PC-3 (cell line): ENCODE measurements around the gene CERS2. TPM values are rescaled to one million over a fixed set of nuclear protein-coding genes. Genes with fewer than 3 reads are reported as not detected.

Source experiments
- ATAC-seq: fragments of 200-7000 bp; cut with Tn5 transposase; 2 replicates; pipeline ENCODE4 v1.9.1; 2020; ENCODE audit warnings: mild to moderate bottlenecking, moderate library complexity
- BruUV-seq: library from RNA; stranded (reverse); fragments of 400-500 nt; replicated peaks from 2 replicates; lab custom pipeline; 2021; lab: Mats Ljungman, UMichigan
- CTCF ChIA-PET: fragments of 300-600 bp; sonication (Branson Sonifier 250); formaldehyde crosslinking; loops from one replicate; lab custom pipeline; 2022; ENCODE audit warnings: antibody characterized with exemption; lab: Charles Lee
- POLR2A ChIA-PET: fragments of 300-600 bp; sonication (Branson Sonifier 250); formaldehyde crosslinking; loops from one replicate; lab custom pipeline; 2022; ENCODE audit warnings: antibody characterized with exemption; ENCODE audit not compliant: unreplicated experiment; lab: Charles Lee
- DNase-seq: peaks from one replicate; pipeline ENCODE4 v3.0.0-alpha.2; 2015
- H2AFZ ChIP-seq: fragments of 300-600 bp; sonication (generic); 2 replicates; pipeline ENCODE4 v1.6.0; 2016; ENCODE audit warnings: antibody characterized with exemption, low read length
- H3F3A ChIP-seq: fragments of 300-600 bp; sonication (generic); one replicate; pipeline ENCODE4 v1.6.0; 2017; ENCODE audit warnings: antibody characterized with exemption, low read length, control low read depth, mild to moderate bottlenecking; ENCODE audit not compliant: unreplicated experiment
- H3K27ac ChIP-seq: fragments of 300-600 bp; sonication (generic); 2 replicates; pipeline ENCODE4 v1.5.1; 2016; ENCODE audit warnings: mild to moderate bottlenecking, low read length
- H3K27me3 ChIP-seq: fragments of 300-600 bp; sonication (generic); 2 replicates; pipeline ENCODE4 v1.6.1; 2016; ENCODE audit warnings: low read length, mixed read lengths
- H3K36me3 ChIP-seq: fragments of 300-600 bp; sonication (generic); 2 replicates; pipeline ENCODE4 v1.6.1; 2016; ENCODE audit warnings: low read depth, mixed run types, low read length, mixed read lengths
- H3K4me1 ChIP-seq: fragments of 300-600 bp; sonication (generic); 2 replicates; pipeline ENCODE4 v1.5.1; 2016; ENCODE audit warnings: low read length; ENCODE audit not compliant: insufficient read depth
- H3K4me2 ChIP-seq: fragments of 300-600 bp; sonication (generic); 2 replicates; pipeline ENCODE4 v1.6.0; 2016; ENCODE audit warnings: low read length
- H3K4me3 ChIP-seq: fragments of 300-600 bp; sonication (generic); 2 replicates; pipeline ENCODE4 v1.5.1; 2016; ENCODE audit warnings: mild to moderate bottlenecking, low read length, mixed read lengths
- H3K79me2 ChIP-seq: fragments of 300-600 bp; sonication (generic); 2 replicates; pipeline ENCODE4 v1.6.1; 2017; ENCODE audit warnings: low read length, mixed read lengths
- H3K9ac ChIP-seq: fragments of 300-600 bp; sonication (generic); 2 replicates; pipeline ENCODE4 v1.6.0; 2016; ENCODE audit warnings: mild to moderate bottlenecking, low read length
- H3K9me2 ChIP-seq: fragments of 300-600 bp; sonication (generic); replicated peaks from 2 replicates; pipeline ENCODE4 v1.6.1; 2016; ENCODE audit warnings: mixed run types, low read length, mixed read lengths
- H3K9me3 ChIP-seq: fragments of 300-600 bp; sonication (generic); 2 replicates; pipeline ENCODE4 v1.6.1; 2016; ENCODE audit warnings: low read length, mixed read lengths
- H4K20me1 ChIP-seq: fragments of 300-600 bp; sonication (generic); 2 replicates; pipeline ENCODE4 v1.6.1; 2016; ENCODE audit warnings: low read length, mixed read lengths
- EZH2 ChIP-seq: fragments of 300-600 bp; sonication (generic); IDR thresholded peaks from one replicate; pipeline ENCODE4 v1.6.1; 2017; ENCODE audit warnings: antibody characterized with exemption, mild to moderate bottlenecking, low read length; ENCODE audit not compliant: unreplicated experiment
- EZH2phosphoT487 ChIP-seq: fragments of 300-600 bp; sonication (generic); IDR thresholded peaks from 2 replicates; pipeline ENCODE4 v1.6.1; 2018; ENCODE audit warnings: mild to moderate bottlenecking, antibody characterized with exemption, low read length, borderline replicate concordance
- intact Hi-C: fragments of 100-400 bp; cut with micrococcal nuclease; formaldehyde crosslinking; loops from 2 replicates; pipeline ENCODE4 v1.9.0; 2023
- total RNA-seq: library from RNA; depleted of rRNA; stranded (reverse); fragments of >200 nt; gene quantifications from 2 replicates; pipeline ENCODE4 v1.2.3, GENCODE V29; 2014
- TF ChIP-seq, protein P1 (sequence below): fragments of 300-600 bp; sonication (generic); conservative IDR thresholded peaks from 2 replicates; pipeline ENCODE4 v1.5.1; 2017; ENCODE audit warnings: antibody characterized with exemption, low read depth, mild to moderate bottlenecking, low read length

Gene CERS2
- total RNA-seq, 1 experiment from 2014 or later: 176 TPM

DNA sequence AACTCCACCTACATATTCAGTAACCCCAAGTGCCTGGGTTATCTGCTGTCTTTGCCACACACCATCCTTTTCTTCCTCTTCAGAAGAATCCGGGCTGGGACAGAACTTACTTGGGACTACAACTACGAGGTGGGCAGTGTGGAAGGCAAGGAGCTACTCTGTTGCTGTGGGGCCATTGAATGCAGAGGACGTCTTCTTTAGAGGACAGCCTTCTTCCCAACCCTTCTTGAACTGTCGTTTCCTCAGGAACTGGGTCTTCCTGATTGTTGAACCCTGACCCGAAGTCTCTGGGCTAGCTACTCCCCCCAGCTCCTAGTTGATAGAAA is 10.5 kb downstream of the CERS2 start:
- no peaks in the 10 kb centered on the region for H3F3A ChIP-seq
- intact Hi-C loops: no loop called here
- H3K27me3 ChIP-seq: no peaks in the 10 kb centered on the region
- H3K4me2 ChIP-seq: no peak overlapping the region
- no peaks in the 10 kb centered on the region for H3K9me3 ChIP-seq
- TF ChIP-seq EZH2phosphoT487 (no peak), EZH2 (no peak)
- TF ChIP-seq, protein P1, sequence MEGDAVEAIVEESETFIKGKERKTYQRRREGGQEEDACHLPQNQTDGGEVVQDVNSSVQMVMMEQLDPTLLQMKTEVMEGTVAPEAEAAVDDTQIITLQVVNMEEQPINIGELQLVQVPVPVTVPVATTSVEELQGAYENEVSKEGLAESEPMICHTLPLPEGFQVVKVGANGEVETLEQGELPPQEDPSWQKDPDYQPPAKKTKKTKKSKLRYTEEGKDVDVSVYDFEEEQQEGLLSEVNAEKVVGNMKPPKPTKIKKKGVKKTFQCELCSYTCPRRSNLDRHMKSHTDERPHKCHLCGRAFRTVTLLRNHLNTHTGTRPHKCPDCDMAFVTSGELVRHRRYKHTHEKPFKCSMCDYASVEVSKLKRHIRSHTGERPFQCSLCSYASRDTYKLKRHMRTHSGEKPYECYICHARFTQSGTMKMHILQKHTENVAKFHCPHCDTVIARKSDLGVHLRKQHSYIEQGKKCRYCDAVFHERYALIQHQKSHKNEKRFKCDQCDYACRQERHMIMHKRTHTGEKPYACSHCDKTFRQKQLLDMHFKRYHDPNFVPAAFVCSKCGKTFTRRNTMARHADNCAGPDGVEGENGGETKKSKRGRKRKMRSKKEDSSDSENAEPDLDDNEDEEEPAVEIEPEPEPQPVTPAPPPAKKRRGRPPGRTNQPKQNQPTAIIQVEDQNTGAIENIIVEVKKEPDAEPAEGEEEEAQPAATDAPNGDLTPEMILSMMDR: no peak
- DNase-seq (no peak), ATAC-seq (no peak)
- no peaks in the 10 kb centered on the region for H3K9me2 ChIP-seq
- H3K79me2 ChIP-seq: peaks cover 12% of the 10 kb centered on the region
- H3K36me3 ChIP-seq: peaks cover 75% of the 10 kb centered on the region
- no peak overlapping the region for H2AFZ ChIP-seq
- H3K4me3 ChIP-seq: no peak overlapping the region
- H3K27ac ChIP-seq: no peak overlapping the region
- H3K9ac ChIP-seq: no peak overlapping the region
- CTCF ChIA-PET: no interaction called here
- BruUV-seq: no TSS peak
- POLR2A ChIA-PET: no interaction called here
- no peaks in the 10 kb centered on the region for H3K4me1 ChIP-seq
- no peaks in the 10 kb centered on the region for H4K20me1 ChIP-seq

- DNase-seq (no peak), ATAC-seq (no peak)
- Histone ChIP-seq H3K79me2 (peaks cover 6% of the 10 kb centered on the region), H3K4me2 (no peak overlapping the region), H3K9ac (no peak overlapping the region), H4K20me1 (no peaks in the 10 kb centered on the region), H3K27ac (no peak overlapping the region), H3K4me3 (no peak overlapping the region), H3K27me3 (no peaks in the 10 kb centered on the region), H3F3A (no peaks in the 10 kb centered on the region), H3K9me2 (no peaks in the 10 kb centered on the region), H2AFZ (no peak overlapping the region), H3K36me3 (peaks cover 72% of the 10 kb centered on the region), H3K9me3 (no peaks in the 10 kb centered on the region), H3K4me1 (no peaks in the 10 kb centered on the region)
- BruUV-seq: no TSS peak
- no peak for TF ChIP-seq EZH2
- TF ChIP-seq EZH2phosphoT487: no peak
- TF ChIP-seq, protein P1: no peak
- intact Hi-C loops: no loop called here
- CTCF ChIA-PET: interaction anchor here (0.6 to 1.0 kb wide), 2 partner anchors 32 to 109 kb away, joined by 3 read pairs; no protein-coding TSS in a partner anchor
- POLR2A ChIA-PET: no interaction called here
Observed at GRCh38 chr1:150963321-150964163, 11.1 kb downstream of the CERS2 start.

GRCh38 chr1:150961756-150962155 is 12.9 kb downstream of the CERS2 start:
- Histone ChIP-seq H2AFZ (no peak overlapping the region), H3K9ac (no peak overlapping the region), H3K27me3 (no peaks in the 10 kb centered on the region), H3K27ac (no peak overlapping the region), H3K9me3 (no peaks in the 10 kb centered on the region), H3F3A (no peaks in the 10 kb centered on the region), H3K36me3 (peaks cover 54% of the 10 kb centered on the region), H4K20me1 (no peaks in the 10 kb centered on the region), H3K4me2 (no peak overlapping the region), H3K4me3 (no peak overlapping the region), H3K9me2 (no peaks in the 10 kb centered on the region), H3K4me1 (no peaks in the 10 kb centered on the region), H3K79me2 (no peaks in the 10 kb centered on the region)
- TF ChIP-seq, protein P1: no peak
- no peak for TF ChIP-seq EZH2phosphoT487
- TF ChIP-seq EZH2: no peak
- ChIA-PET CTCF (no interaction called here), POLR2A (no interaction called here)
- ATAC-seq (no peak), DNase-seq (no peak)
- no TSS peak for BruUV-seq
- intact Hi-C loops: no loop called here
